Measurements from ENCODE around the gene TMA7B.

- TF ChIP-seq EP300 (IDR thresholded peaks at IDR 0.05; ENCODE audit: borderline replicate concordance in 1 of 2, low read depth in 1 of 2, low read length in 1 of 2) (no peak), RAD21 (IDR thresholded peaks at IDR 0.05; ENCODE audit: low read length) (no peak)
- TF ChIP-seq, protein P1, sequence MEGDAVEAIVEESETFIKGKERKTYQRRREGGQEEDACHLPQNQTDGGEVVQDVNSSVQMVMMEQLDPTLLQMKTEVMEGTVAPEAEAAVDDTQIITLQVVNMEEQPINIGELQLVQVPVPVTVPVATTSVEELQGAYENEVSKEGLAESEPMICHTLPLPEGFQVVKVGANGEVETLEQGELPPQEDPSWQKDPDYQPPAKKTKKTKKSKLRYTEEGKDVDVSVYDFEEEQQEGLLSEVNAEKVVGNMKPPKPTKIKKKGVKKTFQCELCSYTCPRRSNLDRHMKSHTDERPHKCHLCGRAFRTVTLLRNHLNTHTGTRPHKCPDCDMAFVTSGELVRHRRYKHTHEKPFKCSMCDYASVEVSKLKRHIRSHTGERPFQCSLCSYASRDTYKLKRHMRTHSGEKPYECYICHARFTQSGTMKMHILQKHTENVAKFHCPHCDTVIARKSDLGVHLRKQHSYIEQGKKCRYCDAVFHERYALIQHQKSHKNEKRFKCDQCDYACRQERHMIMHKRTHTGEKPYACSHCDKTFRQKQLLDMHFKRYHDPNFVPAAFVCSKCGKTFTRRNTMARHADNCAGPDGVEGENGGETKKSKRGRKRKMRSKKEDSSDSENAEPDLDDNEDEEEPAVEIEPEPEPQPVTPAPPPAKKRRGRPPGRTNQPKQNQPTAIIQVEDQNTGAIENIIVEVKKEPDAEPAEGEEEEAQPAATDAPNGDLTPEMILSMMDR (IDR thresholded peaks at IDR 0.05): no peak
These were observed 49.2 kb upstream of the TMA7B start for GRCh38 chr22:39910876-39911613.
